Endothelial cell of umbilical vein (primary cell): ENCODE measurements around the gene RASAL3. TPM values are rescaled to one million over a fixed set of nuclear protein-coding genes. Genes with fewer than 3 reads are reported as not detected.

Experiments
- BruUV-seq: library from RNA; stranded (reverse); fragments of 400-500 nt; replicated peaks from 2 replicates; lab custom pipeline; 2021; lab: Mats Ljungman, UMichigan
- CTCF ChIA-PET: fragments of 300-600, 350-600 bp; sonication (Branson Sonifier 250); formaldehyde crosslinking; loops from one replicate; lab custom pipeline; 2021; ENCODE audit warnings: antibody characterized with exemption, inconsistent platforms; lab: Charles Lee
- POLR2A ChIA-PET: fragments of 300-600, 350-600 bp; sonication (Branson Sonifier 250); formaldehyde crosslinking; loops from one replicate; lab custom pipeline; 2021; ENCODE audit warnings: antibody characterized with exemption, inconsistent platforms; lab: Charles Lee
- DNase-seq: peaks from one replicate; pipeline ENCODE4 v3.0.0-alpha.2; 2011; ENCODE audit warnings: low read depth, low spot score
- FAIRE-seq: peaks from 2 replicates; lab custom pipeline; 2011; peaks lifted over from hg19 to GRCh38; lab: Jason Lieb, UNC
- H2AFZ ChIP-seq: 2 replicates; pipeline ENCODE4 v1.6.0; 2012; ENCODE audit warnings: low read depth, low read length, control low read depth, inconsistent platforms
- H3K27ac ChIP-seq: 2 replicates; pipeline ENCODE4 v1.5.1; 2011; ENCODE audit warnings: low read depth, mild to moderate bottlenecking, control low read depth, low read length, moderate library complexity; ENCODE audit not compliant: insufficient read depth
- H3K27me3 ChIP-seq, 2 experiments: 2 replicates each; pipeline versions ENCODE4 v1.6.0 to v1.6.1; 2011; ENCODE audit warnings: low read length in 2 of 2, mixed read lengths in 1 of 2; ENCODE audit not compliant: control insufficient read depth in 2 of 2, insufficient read depth in 2 of 2
- H3K36me3 ChIP-seq, 2 experiments: 2 replicates in 1 of 2; 3 replicates in 1 of 2; pipeline ENCODE4 v1.5.1; 2011; ENCODE audit warnings: low read length in 2 of 2, mild to moderate bottlenecking in 1 of 2, moderate library complexity in 1 of 2; ENCODE audit not compliant: control insufficient read depth in 2 of 2, insufficient read depth in 2 of 2; ENCODE audit errors: extremely low read depth in 1 of 2
- H3K4me1 ChIP-seq: 3 replicates; pipeline ENCODE4 v1.5.1; 2011; ENCODE audit warnings: mild to moderate bottlenecking, low read length; ENCODE audit not compliant: control insufficient read depth, insufficient read depth; ENCODE audit errors: extremely low read depth
- H3K4me2 ChIP-seq: 2 replicates; pipeline ENCODE4 v1.6.1; 2011; ENCODE audit warnings: low read length, control low read depth, mixed read lengths; ENCODE audit not compliant: insufficient read depth
- H3K4me3 ChIP-seq, 3 experiments: fragments of 200-600 bp in 1 of 3; sonication (generic), shearing (Covaris generic) in 1 of 3; replicated peaks in 1 of 3; 2 replicates each; pipeline ENCODE4 v1.5.1; 2011 to 2016; ENCODE audit warnings: control low read depth in 3 of 3, low read length in 3 of 3, mild to moderate bottlenecking in 2 of 3, inconsistent platforms in 1 of 3, low read depth in 1 of 3, moderate library complexity in 1 of 3; ENCODE audit not compliant: insufficient read depth in 1 of 3
- H3K79me2 ChIP-seq: 2 replicates; pipeline ENCODE4 v1.6.0; 2012; ENCODE audit warnings: low read length, inconsistent platforms; ENCODE audit not compliant: control insufficient read depth, insufficient read depth
- H3K9ac ChIP-seq: replicated peaks from 2 replicates; pipeline ENCODE3; 2011; ENCODE audit warnings: low read length, control low read depth; ENCODE audit not compliant: insufficient read depth; ENCODE audit errors: extremely low read depth
- H3K9me1 ChIP-seq: replicated peaks from 3 replicates; pipeline ENCODE4 v1.6.0; 2011; ENCODE audit warnings: mild to moderate bottlenecking, low read length; ENCODE audit not compliant: control insufficient read depth, insufficient read depth; ENCODE audit errors: extremely low read depth
- H3K9me3 ChIP-seq: replicated peaks from 2 replicates; pipeline ENCODE4 v1.5.1; 2012; ENCODE audit warnings: low read length, inconsistent platforms; ENCODE audit not compliant: control insufficient read depth, insufficient read depth
- H4K20me1 ChIP-seq: replicated peaks from 2 replicates; pipeline ENCODE3; 2011; ENCODE audit warnings: mild to moderate bottlenecking, low read length; ENCODE audit not compliant: control insufficient read depth, insufficient read depth; ENCODE audit errors: extremely low read depth
- CTCF ChIP-seq, 2 donors: IDR thresholded peaks; 1 replicate in 1 of 2; 2 replicates in 1 of 2; pipeline ENCODE4 v1.5.1; 2011; ENCODE audit warnings: low read length in 2 of 2, mild to moderate bottlenecking in 2 of 2, moderate library complexity in 2 of 2, control low read depth in 1 of 2, inconsistent platforms in 1 of 2, low read depth in 1 of 2; ENCODE audit not compliant: insufficient read depth in 1 of 2; ENCODE audit errors: extremely low read depth in 1 of 2
- EZH2 ChIP-seq: IDR thresholded peaks from 2 replicates; pipeline ENCODE4 v1.6.1; 2012; ENCODE audit warnings: borderline replicate concordance, low read depth, mild to moderate bottlenecking, moderate library complexity, low read length, inconsistent platforms; ENCODE audit not compliant: severe bottlenecking
- FOS ChIP-seq: IDR thresholded peaks from 2 replicates; pipeline ENCODE4 v1.6.1; 2011; ENCODE audit warnings: mild to moderate bottlenecking, low read length, moderate library complexity, borderline replicate concordance; ENCODE audit not compliant: insufficient read depth
- GATA2 ChIP-seq: IDR thresholded peaks from 2 replicates; pipeline ENCODE4 v1.7.0; 2011; ENCODE audit warnings: low read depth, mild to moderate bottlenecking, moderate library complexity, mixed read lengths, low read length; ENCODE audit not compliant: insufficient read length, insufficient read depth
- JUN ChIP-seq: IDR thresholded peaks from 2 replicates; pipeline ENCODE4 v1.6.1; 2011; ENCODE audit warnings: borderline replicate concordance, low read depth; ENCODE audit not compliant: insufficient read length, insufficient read depth
- MAX ChIP-seq: IDR thresholded peaks from 2 replicates; pipeline ENCODE4 v1.6.1; 2011; ENCODE audit not compliant: insufficient read depth, insufficient read length
- MYC ChIP-seq: IDR thresholded peaks from one replicate; pipeline ENCODE4 v1.6.1; 2011; ENCODE audit warnings: mild to moderate bottlenecking, low read depth, low read length
- POLR2A ChIP-seq: IDR thresholded peaks from 2 replicates; pipeline ENCODE4 v1.6.1; 2012; ENCODE audit warnings: low read depth, mild to moderate bottlenecking, control low read depth, low read length
- POLR2AphosphoS5 ChIP-seq: IDR thresholded peaks from 2 replicates; pipeline ENCODE4 v1.6.1; 2012; ENCODE audit warnings: low read depth, mild to moderate bottlenecking, control low read depth, low read length, moderate library complexity; ENCODE audit not compliant: insufficient read depth
- dilution Hi-C: fragments of 300-500 bp; cut with MboI; formaldehyde crosslinking; loops from one replicate; pipeline ENCODE4 v1.15.0; 2019; ENCODE audit warnings: low sequenced_read_pairs; ENCODE audit not compliant: extremely low pct_ligation_motif_present
- intact Hi-C: fragments of 100-400 bp; cut with micrococcal nuclease; formaldehyde crosslinking; loops from one replicate; pipeline ENCODE4 v1.10.0; 2022
- polyA plus RNA-seq, 4 experiments: library from polyadenylated mRNA; depleted of rRNA in 3 of 4; stranded (reverse) in 3 of 4; unstranded in 1 of 4; fragments of >200 nt; gene quantifications; 2 replicates each; pipeline versions ENCODE4 v1.2.1 to v1.2.3, GENCODE V29; 2011 to 2012; ENCODE audit warnings: missing spikeins in 1 of 4
- total RNA-seq: library from RNA; stranded (reverse); gene quantifications from 2 replicates; pipeline ENCODE4 v1.2.3, GENCODE V29; 2021

RASAL3 gene
- total and polyA plus RNA-seq, 2 donors (not counting 3 experiments of a cell fraction or from before 2014, with no cell fraction given) = 4.1 to 5.7 TPM

GRCh38 chr19:15506074-15506571 lies 41.8 kb upstream of the RASAL3 start:
- intact Hi-C loops = no loop called here
- CTCF ChIA-PET = interaction anchor here (0.6 to 1.0 kb wide), 4 partner anchors 22 to 895 kb away, joined by 3 to 7 read pairs (median 4); partner anchors contain the start of gene AKAP8L
- POLR2A ChIA-PET = no interaction called here

More at GRCh38 chr19:15506074-15506571, 41.8 kb upstream of the RASAL3 start:
- FAIRE-seq (no peak), DNase-seq (no peak)
- H3K79me2 ChIP-seq = no peaks in the 10 kb centered on the region
- H3K4me1 ChIP-seq = no peaks in the 10 kb centered on the region
- H2AFZ ChIP-seq = no peak overlapping the region
- no peaks in the 10 kb centered on the region for H4K20me1 ChIP-seq
- BruUV-seq = no TSS peak
- no peaks in the 10 kb centered on the region for H3K9me1 ChIP-seq
- H3K36me3 ChIP-seq = no peaks in the 10 kb centered on the region
- dilution Hi-C loops = no loop called here
- peaks cover 15 to 18% of the 10 kb centered on the region in 2 experiments for H3K27me3 ChIP-seq
- no peaks in the 10 kb centered on the region for H3K9me3 ChIP-seq
- no peak overlapping the region for H3K9ac ChIP-seq
- H3K27ac ChIP-seq = no peak overlapping the region
- no peak overlapping the region for H3K4me2 ChIP-seq
- no peak overlapping the region for H3K4me3 ChIP-seq
- TF ChIP-seq POLR2A = no peak
- TF ChIP-seq JUN = no peak
- no peak for TF ChIP-seq MAX
- TF ChIP-seq MYC = no peak
- TF ChIP-seq EZH2 = no peak
- no peak for TF ChIP-seq CTCF (IDR thresholded peaks at IDR 0.05; ENCODE audit: extremely low read depth in 1 of 2, insufficient read depth in 1 of 2, low read depth in 1 of 2, low read length in 2 of 2)
- no peak for TF ChIP-seq GATA2
- no peak for TF ChIP-seq POLR2AphosphoS5
- no peak for TF ChIP-seq FOS
